ENCODE measurements around the gene ARHGEF19.

DNA sequence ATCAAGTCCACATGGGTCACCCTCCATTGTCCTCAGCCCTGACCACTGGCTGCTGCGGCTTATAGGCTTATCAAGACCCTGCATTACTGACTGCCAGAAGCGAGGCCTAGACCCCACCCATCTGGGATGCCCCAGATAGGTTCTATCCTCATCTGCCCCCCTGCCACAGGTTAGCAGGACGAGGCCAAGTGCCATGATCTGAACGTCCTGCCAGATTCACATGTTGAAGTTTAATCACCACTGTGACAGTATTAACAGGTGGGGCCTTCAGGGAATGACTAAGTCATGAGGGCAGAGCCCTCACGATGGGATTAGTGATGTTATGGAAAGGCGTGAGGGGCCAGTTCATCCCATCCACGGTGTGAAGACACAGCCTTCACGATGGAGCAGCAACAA lies 30.8 kb upstream of the ARHGEF19 start:
- TF ChIP-seq EP300 (IDR thresholded peaks at IDR 0.05): no peak
- TF ChIP-seq CTCF (IDR thresholded peaks at IDR 0.05): no peak
